GM04504 (cell line): ENCODE measurements around the gene ST6GALNAC2.
"Not testable (repeated sequence)": the region's sequence is repeated elsewhere in the genome, so short reads cannot be mapped to it uniquely, and the experiment has no call there.

Source experiments
- DNase-seq: peaks from one replicate; pipeline ENCODE4 v3.0.0-alpha.2; 2012; ENCODE audit warnings: low read depth

Gene ST6GALNAC2

GRCh38 chr17:76527430-76528111 lies 58.1 kb downstream of the ST6GALNAC2 start:
- no peak for DNase-seq

GRCh38 chr17:76527016-76527415 lies 58.6 kb downstream of the ST6GALNAC2 start:
- not testable (repeated sequence) for DNase-seq

GRCh38 chr17:76525513-76525833 lies 60.2 kb downstream of the ST6GALNAC2 start:
- not testable (repeated sequence) for DNase-seq

- DNase-seq: no peak
Observed at GRCh38 chr17:76524598-76525512, 60.8 kb downstream of the ST6GALNAC2 start.

- DNase-seq: no peak
Observed at GRCh38 chr17:76523084-76524037, 62.3 kb downstream of the ST6GALNAC2 start.

- DNase-seq: not testable (repeated sequence)
Observed at GRCh38 chr17:76521683-76522082, 64.0 kb downstream of the ST6GALNAC2 start.

- DNase-seq: no peak
Observed at GRCh38 chr17:76521262-76521661, 64.4 kb downstream of the ST6GALNAC2 start.

GRCh38 chr17:76519048-76519966 lies 66.4 kb downstream of the ST6GALNAC2 start:
- DNase-seq: no peak

- no peak for DNase-seq
Observed at GRCh38 chr17:76517638-76518038, 68.0 kb downstream of the ST6GALNAC2 start.
